ENCODE measurements around the gene ARFRP1. TPM values are rescaled to one million over a fixed set of nuclear protein-coding genes. Genes with fewer than 3 reads are reported as not detected.

ARFRP1 gene
- total RNA-seq, 1 donor from 2014 or later: 46.1 TPM

DNA sequence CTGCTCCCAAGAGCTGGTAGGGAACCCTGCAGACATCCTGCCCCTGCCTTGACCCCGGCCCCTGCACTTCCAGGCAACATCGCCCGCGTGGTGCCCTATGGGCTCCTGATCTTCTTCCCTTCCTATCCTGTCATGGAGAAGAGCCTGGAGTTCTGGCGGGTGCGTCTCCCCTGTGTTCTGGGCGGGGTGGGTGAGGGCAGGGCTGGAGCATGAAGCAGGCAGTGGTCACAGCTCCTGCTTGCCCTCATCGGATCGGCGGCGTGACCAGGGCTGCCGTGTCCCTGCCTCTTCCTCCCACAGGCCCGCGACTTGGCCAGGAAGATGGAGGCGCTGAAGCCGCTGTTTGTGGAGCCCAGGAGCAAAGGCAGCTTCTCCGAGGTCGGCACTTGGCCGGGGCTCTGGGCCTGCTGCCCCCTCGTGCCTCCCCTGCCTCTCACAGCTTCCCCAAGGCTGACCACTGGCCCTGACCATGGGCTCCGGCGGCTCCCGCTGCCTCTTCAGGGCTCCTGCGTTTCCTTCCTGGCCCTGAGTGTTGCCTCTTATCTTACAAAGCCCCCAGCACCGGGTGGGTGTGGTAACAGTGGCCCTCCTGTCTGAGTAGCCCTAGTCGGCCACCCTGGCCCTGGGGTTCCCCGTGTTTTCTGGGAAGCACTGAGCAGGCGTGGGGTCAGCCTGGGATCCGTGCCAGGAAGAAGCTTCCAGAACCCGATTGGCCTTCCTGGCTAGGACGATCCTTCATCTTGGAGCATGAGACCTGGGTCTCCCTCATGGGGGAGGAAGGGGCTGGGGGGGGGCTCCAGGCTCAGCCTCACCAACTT lies 19.3 kb downstream of the ARFRP1 start:
- H3K36me3 Mint-ChIP-seq (ENCODE audit: unreplicated experiment): no peaks in the 10 kb centered on the region
- TF ChIP-seq, protein P1, sequence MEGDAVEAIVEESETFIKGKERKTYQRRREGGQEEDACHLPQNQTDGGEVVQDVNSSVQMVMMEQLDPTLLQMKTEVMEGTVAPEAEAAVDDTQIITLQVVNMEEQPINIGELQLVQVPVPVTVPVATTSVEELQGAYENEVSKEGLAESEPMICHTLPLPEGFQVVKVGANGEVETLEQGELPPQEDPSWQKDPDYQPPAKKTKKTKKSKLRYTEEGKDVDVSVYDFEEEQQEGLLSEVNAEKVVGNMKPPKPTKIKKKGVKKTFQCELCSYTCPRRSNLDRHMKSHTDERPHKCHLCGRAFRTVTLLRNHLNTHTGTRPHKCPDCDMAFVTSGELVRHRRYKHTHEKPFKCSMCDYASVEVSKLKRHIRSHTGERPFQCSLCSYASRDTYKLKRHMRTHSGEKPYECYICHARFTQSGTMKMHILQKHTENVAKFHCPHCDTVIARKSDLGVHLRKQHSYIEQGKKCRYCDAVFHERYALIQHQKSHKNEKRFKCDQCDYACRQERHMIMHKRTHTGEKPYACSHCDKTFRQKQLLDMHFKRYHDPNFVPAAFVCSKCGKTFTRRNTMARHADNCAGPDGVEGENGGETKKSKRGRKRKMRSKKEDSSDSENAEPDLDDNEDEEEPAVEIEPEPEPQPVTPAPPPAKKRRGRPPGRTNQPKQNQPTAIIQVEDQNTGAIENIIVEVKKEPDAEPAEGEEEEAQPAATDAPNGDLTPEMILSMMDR (IDR thresholded peaks at IDR 0.05): no peak
- H3K27ac Mint-ChIP-seq (ENCODE audit: unreplicated experiment): peak overlapping the region; percentile 44
- DNase-seq (ENCODE audit: extremely low spot score, unreplicated experiment): no peak
- peaks cover 45% of the 10 kb centered on the region for H3K4me1 Mint-ChIP-seq (ENCODE audit: unreplicated experiment)
- no peaks in the 10 kb centered on the region for H3K9me3 Mint-ChIP-seq (ENCODE audit: unreplicated experiment)
- H3K4me3 Mint-ChIP-seq (ENCODE audit: unreplicated experiment): no peak overlapping the region
- no peaks in the 10 kb centered on the region for H3K27me3 Mint-ChIP-seq (ENCODE audit: unreplicated experiment)

DNA sequence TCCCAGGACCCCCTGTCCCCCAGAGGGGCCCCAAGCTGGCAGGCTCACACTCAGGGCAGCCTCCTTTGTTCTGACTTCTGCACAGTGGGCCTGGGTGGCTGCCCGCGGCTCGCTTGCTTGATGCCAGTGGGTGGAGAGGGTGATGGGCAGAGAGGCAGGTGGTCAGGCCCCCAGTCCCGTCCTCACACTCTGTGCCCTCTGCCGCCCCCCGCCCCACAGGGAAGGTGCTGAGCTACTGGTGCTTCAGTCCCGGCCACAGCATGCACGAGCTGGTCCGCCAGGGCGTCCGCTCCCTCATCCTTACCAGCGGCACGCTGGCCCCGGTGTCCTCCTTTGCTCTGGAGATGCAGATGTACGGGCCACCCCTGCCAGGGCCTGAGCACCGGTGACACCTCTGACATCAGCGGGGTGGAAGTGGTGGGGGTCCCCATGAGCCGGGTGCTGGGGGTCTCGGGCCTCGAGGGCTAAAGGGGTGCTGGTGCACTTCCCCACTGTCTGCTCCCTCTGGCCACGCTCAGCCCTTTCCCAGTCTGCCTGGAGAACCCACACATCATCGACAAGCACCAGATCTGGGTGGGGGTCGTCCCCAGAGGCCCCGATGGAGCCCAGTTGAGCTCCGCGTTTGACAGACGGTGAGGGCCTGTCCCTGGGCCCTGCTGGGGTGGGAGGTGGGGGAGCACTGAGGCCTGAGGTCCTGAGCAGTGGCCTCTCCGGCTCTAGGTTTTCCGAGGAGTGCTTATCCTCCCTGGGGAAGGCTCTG lies 20.2 kb downstream of the ARFRP1 start:
- no peak overlapping the region for H3K4me3 Mint-ChIP-seq (ENCODE audit: unreplicated experiment)
- no peak for DNase-seq (ENCODE audit: extremely low spot score, unreplicated experiment)
- no peaks in the 10 kb centered on the region for H3K27me3 Mint-ChIP-seq (ENCODE audit: unreplicated experiment)
- no peaks in the 10 kb centered on the region for H3K36me3 Mint-ChIP-seq (ENCODE audit: unreplicated experiment)
- no peaks in the 10 kb centered on the region for H3K9me3 Mint-ChIP-seq (ENCODE audit: unreplicated experiment)
- TF ChIP-seq, protein P1 (IDR thresholded peaks at IDR 0.05): no peak
- peaks cover 53% of the 10 kb centered on the region for H3K4me1 Mint-ChIP-seq (ENCODE audit: unreplicated experiment)
- no peak overlapping the region for H3K27ac Mint-ChIP-seq (ENCODE audit: unreplicated experiment)

GRCh38 chr20:63686492-63687321 lies 21.1 kb downstream of the ARFRP1 start:
- H3K4me3 Mint-ChIP-seq (ENCODE audit: unreplicated experiment): peak overlapping the region; percentile 22
- H3K27ac Mint-ChIP-seq (ENCODE audit: unreplicated experiment): peak overlapping the region; percentile 90

GRCh38 chr20:63686094-63686491 lies 21.7 kb downstream of the ARFRP1 start:
- H3K9me3 Mint-ChIP-seq (ENCODE audit: unreplicated experiment): no peaks in the 10 kb centered on the region
- no peaks in the 10 kb centered on the region for H3K27me3 Mint-ChIP-seq (ENCODE audit: unreplicated experiment)
- H3K4me1 Mint-ChIP-seq (ENCODE audit: unreplicated experiment): peaks cover 48% of the 10 kb centered on the region
- TF ChIP-seq, protein P1 (IDR thresholded peaks at IDR 0.05): no peak
- no peaks in the 10 kb centered on the region for H3K36me3 Mint-ChIP-seq (ENCODE audit: unreplicated experiment)
- H3K27ac Mint-ChIP-seq (ENCODE audit: unreplicated experiment): peak overlapping the region; percentile 90
- H3K4me3 Mint-ChIP-seq (ENCODE audit: unreplicated experiment): no peak overlapping the region
- DNase-seq (ENCODE audit: extremely low spot score, unreplicated experiment): no peak

More at GRCh38 chr20:63686492-63687321, 21.1 kb downstream of the ARFRP1 start:
- no peak for DNase-seq (ENCODE audit: extremely low spot score, unreplicated experiment)
- Mint-ChIP-seq H3K27me3 (ENCODE audit: unreplicated experiment) (no peaks in the 10 kb centered on the region), H3K36me3 (ENCODE audit: unreplicated experiment) (no peaks in the 10 kb centered on the region), H3K4me1 (ENCODE audit: unreplicated experiment) (peaks cover 53% of the 10 kb centered on the region), H3K9me3 (ENCODE audit: unreplicated experiment) (no peaks in the 10 kb centered on the region)
- TF ChIP-seq, protein P1 (IDR thresholded peaks at IDR 0.05): no peak

All from osteocyte (in vitro differentiated cells).